HG02981 (cell line): Measurements from ENCODE around the gene GALNT10.
A peak's percentile ranks its signal among the peaks of the same experiment; 100 is the strongest.
"Not testable (repeated sequence)": the region's sequence is repeated elsewhere in the genome, so short reads cannot be mapped to it uniquely, and the experiment has no call there.

ENCODE experiments used
- ATAC-seq: cut with Tn5 transposase; IDR thresholded peaks from one replicate; pipeline ENCODE4 v1.9.1; 2021; ENCODE audit warnings: mild to moderate bottlenecking, moderate library complexity; ENCODE audit not compliant: unreplicated experiment

Gene GALNT10

GRCh38 chr5:154346427-154346826, 155.9 kb downstream of the GALNT10 start:
- ATAC-seq: no peak

- no peak for ATAC-seq
Observed at GRCh38 chr5:154349626-154350264, 159.2 kb downstream of the GALNT10 start.

- ATAC-seq: no peak
Observed at GRCh38 chr5:154351141-154351540, 160.6 kb downstream of the GALNT10 start.

- ATAC-seq: peak; percentile 77
Observed at GRCh38 chr5:154351566-154351965, 161.0 kb downstream of the GALNT10 start.

- no peak for ATAC-seq
Observed at GRCh38 chr5:154352960-154353548, 162.5 kb downstream of the GALNT10 start.

- ATAC-seq: no peak
Observed at GRCh38 chr5:154355129-154355611, 164.6 kb downstream of the GALNT10 start.

GRCh38 chr5:154356020-154356655, 165.6 kb downstream of the GALNT10 start:
- ATAC-seq: no peak

- ATAC-seq: no peak
Observed at GRCh38 chr5:154356958-154357357, 166.4 kb downstream of the GALNT10 start.

GRCh38 chr5:154358516-154359220, 168.1 kb downstream of the GALNT10 start:
- no peak for ATAC-seq

- no peak for ATAC-seq
Observed at GRCh38 chr5:154359221-154359573, 168.7 kb downstream of the GALNT10 start.

- ATAC-seq: not testable (repeated sequence)
Observed at GRCh38 chr5:154360241-154360640, 169.7 kb downstream of the GALNT10 start.

GRCh38 chr5:154363411-154363810, 172.9 kb downstream of the GALNT10 start:
- ATAC-seq: no peak

GRCh38 chr5:154364771-154365170, 174.2 kb downstream of the GALNT10 start:
- no peak for ATAC-seq

GRCh38 chr5:154365823-154366222, 175.3 kb downstream of the GALNT10 start:
- ATAC-seq: no peak

- ATAC-seq: no peak
Observed at GRCh38 chr5:154366353-154366752, 175.8 kb downstream of the GALNT10 start.

GRCh38 chr5:154367101-154367500, 176.6 kb downstream of the GALNT10 start:
- ATAC-seq: peak; percentile 80

- no peak for ATAC-seq
Observed at GRCh38 chr5:154368041-154368800, 177.7 kb downstream of the GALNT10 start.

- no peak for ATAC-seq
Observed at GRCh38 chr5:154369682-154370081, 179.1 kb downstream of the GALNT10 start.

GRCh38 chr5:154370119-154370518, 179.6 kb downstream of the GALNT10 start:
- ATAC-seq: no peak

- ATAC-seq: no peak
Observed at GRCh38 chr5:154370813-154371212, 180.3 kb downstream of the GALNT10 start.

GRCh38 chr5:154371687-154372086, 181.2 kb downstream of the GALNT10 start:
- no peak for ATAC-seq
